Activated CD8-positive, alpha-beta memory T cell treated with anti-CD3 and anti-CD28 coated beads, Interleukin-2, amount 50 U/mL, for 1 hour (primary cell): ENCODE data around the gene ENSA.
"Not testable (repeated sequence)": the region's sequence is repeated elsewhere in the genome, so short reads cannot be mapped to it uniquely, and the experiment has no call there.

Experiments
- DNase-seq: peaks from one replicate; pipeline ENCODE4 v3.0.0-alpha.2; 2020; ENCODE audit errors: extremely low read depth

ENSA gene

DNA sequence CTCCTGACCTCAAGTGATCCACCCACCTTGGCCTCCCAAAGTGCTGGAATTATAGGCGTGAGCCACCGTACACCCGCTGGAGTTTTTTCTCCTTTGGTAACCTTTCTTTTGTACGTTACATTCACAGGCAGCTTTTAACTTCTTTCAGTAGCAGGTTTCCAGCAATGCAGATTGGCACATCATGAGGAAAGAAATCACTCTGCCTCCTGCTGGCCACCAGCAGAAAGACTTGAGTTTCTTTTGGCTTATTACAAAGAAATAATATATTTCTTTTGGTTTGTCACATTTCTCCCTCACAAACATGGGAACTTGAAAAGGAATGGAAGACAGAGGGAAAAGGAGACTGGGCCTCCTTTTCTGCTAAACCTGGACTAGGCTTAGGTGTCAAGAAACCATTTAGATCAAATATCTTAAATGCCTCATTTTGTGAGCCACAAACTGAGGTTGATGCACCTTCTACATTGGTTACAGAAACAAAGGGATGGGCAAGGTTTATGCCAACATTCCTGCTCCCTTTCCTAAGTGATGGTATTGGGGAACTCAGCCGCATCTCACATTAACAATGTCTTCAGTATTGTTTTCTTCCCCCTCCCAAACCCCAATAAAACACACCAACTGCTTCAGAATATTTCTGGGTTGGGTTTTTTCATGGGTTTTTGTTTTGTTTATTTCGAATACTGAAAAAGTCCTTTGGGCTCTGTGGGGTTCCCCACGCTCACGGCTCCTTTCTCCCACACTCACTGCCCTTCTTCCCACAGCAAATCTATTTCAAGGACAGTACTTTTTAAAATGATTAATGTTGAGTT is 7.7 kb downstream of the ENSA start:
- no peak for DNase-seq

DNA sequence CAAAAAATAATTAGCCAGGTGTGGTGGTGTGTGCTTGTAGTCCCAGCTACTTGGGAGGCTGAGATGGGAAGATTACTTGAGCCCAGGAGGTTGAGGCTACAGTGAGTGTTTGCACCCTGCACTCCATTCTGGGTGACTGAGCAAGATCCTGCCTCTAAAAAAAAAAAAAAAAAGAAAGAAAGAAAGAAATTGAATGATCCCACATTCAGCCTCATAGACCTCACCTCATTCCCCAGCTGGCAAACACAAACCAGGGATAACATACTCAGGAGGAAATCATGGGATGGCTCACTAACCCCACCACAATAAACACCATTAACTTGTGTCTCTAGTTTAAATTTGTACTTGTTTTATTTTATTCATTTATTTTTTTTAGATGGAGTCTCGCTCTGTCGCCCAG is 8.5 kb downstream of the ENSA start:
- no peak for DNase-seq

DNA sequence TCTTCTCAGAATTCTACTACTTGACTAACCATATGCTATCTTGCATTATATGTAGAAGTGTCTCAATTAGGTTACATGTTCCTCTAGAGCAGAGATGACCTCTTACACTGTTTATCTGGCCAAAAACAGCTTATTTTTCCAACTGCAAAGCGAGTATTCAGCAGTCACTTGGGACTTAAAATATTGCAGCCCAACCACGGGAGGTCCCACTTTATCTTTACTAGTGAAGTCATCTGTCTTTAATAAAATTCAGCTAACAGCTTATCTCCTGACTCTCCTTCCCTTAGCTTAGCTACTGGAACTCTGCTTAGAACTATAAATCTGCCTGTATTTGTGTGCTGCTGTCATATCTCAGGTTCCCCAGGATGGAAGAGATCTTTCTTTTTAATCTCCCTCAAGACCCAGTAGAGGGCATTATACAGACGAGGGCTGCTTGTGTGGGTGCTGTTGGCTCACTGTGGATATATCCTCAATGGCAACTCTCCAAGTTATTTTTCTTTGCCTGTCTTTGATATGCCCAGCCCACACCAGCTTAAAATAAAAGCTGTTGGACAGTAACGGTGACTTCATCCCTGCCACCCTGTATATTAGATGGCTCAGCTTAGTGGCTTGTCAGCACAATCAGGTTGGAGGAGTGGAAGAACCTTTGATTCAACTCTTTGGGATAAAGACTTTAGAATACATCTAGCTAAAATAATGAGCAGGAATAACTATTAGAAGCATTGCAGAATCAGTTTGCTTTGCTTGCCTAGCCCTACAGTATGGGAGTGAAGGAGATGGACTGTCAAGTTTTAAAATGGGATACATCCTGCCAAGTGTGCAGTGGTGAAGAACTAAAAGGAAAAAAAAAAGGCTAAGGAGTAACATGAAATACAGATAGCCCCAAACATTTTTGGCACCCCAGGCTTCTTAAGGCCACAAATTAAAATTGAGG is 9.6 kb downstream of the ENSA start:
- no peak for DNase-seq

DNA sequence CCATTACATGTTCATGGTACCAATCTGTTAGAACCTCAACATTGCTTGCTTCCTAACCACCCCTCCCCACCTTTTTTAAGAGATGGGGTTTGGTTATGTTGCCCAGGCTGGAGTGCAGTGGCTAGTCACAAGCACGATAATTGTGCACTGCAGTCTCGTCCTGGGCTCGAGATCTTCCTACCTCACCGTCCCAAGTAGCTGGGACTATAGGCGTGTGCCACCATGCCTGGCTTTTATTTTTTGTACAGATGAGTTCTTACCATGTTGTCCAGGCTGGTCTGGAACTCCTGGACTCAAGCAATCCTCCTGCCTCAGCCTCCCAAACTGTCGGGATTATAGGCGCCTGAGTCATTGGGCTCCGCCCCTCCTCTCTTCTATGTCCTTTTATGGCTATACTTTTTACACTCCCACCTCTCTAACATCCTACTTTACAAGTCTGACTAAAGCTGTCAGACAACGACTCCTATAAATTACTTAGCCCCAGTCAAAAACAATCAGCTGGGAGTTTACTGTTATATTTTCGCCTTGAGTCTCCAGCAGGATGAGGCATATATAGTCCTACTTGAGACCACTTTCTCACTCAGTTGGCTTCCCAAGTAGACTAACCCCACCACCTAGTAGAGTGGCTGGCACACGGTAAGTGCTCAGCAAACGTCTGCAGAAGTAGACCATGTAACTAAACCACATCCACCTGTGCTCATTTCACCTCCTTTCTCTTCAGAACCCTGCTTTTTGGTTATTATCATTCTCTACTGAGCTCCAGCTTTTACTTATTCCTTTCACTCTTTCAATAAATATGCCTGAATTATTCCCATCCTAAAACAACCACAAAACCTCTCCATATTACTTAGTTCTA is 13.8 kb downstream of the ENSA start:
- no peak for DNase-seq

DNA sequence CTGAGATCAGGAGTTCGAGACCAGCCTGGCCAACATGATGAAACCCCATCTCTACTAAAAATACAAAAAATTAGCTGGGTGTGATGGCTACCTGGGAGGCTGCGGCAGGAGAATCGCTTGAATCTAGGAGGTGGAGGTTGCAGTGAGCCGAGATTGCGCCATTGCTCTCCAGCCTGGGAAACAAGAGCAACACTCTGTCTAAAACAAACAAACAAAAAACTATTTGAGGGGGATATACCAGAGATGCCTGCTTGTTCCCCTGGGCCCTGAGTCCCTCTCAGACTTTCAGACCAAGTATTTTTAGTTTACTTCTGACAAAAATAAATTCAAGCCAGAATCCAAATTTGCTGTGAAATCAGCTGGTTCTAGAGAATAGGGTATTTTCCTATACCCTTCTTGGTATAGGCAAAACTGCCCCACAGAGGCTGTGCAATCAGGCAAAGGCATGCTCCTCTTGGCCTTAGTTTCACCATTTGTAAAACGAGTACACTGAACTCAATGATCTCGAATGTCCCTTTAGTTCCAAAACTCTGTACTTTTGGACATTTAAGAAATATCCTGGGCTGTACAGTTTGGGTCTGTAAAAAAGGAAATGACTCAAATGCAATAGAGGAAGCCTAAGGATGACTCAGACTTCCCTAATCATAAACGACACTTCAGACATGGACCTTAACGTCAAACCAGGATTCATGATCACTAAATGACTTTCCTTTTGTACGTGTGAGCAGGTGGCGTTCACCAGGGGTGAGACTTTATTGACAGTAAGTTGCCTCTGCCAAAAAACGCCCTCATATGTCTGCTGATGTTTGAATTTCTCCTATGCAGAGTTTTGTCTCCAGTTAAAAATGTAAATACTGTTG is 16.1 kb downstream of the ENSA start:
- DNase-seq = peak; percentile 53

DNA sequence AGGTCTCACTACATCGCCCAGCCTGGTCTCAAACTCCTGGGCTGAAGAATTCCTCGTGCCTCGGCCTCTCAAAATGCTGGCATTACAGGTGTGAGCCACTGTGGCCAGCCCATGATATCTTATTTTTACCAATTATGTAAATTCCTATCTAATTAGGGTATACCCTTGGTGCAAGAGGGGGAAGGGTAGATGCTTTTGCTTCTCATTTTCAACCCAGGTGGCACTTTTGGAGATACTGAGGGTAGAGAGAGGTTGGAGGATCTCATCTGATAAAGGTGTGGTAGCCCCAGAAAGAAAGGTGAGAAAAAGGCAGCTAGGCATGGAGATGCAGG is 17.4 kb downstream of the ENSA start:
- DNase-seq = no peak

DNA sequence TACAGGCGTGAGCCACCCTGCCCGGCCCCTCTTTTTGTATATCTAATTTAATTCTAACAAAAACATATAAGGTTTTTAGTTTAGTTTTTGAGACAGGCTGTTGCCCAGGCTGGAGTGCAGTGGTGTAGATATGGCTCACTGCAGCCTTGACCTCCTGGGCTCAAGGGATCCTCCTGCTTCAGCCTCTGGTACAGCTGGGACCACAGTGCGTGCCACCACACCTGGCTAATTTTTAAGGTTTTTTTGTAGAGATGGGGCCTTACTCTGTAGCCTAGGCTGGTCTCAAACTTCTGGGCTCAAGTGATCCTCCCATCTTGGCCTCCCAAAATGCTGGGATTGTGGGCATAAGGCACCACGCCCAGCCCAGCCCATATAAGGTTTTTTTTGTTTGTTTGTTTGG is 18.8 kb downstream of the ENSA start:
- DNase-seq = no peak

DNA sequence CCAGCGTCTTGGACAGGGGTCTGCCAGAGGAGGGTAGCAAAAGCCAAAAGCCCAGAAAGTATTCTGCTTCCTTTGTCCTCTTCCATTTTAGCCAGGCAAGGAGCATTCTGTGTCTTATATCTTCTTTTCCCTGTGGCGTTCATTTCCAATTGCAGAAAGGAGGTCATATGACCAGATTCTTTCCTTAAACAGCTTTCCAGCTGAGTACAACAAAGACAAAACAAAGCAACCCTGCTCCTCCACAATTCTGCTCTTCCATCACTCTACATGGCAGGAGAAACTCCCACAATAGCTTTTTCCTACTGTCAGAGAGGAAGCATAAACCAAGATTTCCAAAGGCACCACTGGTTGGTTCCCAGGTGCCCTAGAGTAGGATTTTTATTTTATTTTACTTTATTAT is 19.7 kb downstream of the ENSA start:
- no peak for DNase-seq

DNA sequence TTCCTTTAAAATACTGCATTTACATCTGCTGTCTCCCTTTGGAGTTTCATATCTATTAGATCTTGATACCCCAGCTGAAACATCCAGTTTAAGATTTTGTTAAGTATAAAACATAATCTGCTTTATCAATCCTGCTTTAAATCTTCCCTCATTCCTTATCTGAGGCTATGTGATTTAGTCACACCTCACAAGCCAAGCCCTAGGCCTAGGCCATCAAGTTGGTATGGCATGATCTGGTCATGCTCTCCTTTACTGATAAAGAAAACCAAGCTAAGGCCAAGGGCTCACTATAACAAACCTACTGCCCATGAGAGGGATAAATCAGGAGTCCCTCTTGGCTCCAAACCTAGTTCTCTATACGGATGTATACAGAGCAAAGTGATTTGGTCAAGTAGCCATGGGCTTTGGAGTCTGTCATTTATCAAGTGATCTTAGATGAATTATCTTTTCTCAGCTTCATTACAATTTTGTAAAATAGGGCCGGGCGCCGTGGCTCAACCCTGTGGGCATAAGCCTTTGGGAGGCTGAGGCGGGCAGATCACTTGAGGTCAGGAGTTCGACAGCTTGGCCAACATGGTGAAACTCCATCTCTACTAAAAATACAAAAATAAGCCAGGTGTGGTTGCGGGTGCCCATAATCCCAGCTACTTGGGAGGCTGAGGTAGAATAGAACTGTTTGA is 22.8 kb downstream of the ENSA start:
- no peak for DNase-seq

DNA sequence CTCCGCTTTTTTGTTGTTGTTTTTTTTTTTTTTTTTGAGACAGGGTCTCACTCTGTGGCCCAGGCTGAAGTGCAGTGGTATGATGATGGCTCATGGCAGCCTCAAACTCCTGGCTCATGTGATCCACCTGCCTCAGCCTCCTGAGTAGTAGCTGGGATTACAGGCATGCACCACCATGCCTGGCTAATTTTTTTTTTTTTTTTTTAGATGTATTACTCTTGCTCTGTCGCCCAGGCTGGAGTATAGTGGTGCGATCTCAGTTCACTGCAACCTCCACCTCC is 24.0 kb downstream of the ENSA start:
- not testable (repeated sequence) for DNase-seq

DNA sequence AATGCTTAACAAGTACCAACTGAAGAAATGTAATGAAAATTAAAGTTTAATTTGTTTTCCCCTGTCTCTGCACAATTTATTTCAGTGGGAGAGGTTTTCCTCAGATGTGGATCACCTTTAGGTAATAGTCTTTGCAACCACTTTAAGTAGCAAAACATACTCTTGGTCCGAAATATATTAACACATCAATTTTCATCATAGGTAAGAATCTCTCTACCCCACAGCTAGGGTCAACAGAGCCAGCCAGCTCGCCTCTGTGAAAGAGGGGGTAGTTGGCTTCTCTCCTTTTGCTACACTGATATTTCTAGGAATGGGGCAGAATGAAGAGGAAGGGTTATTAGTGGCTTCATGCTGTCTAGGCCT is 25.2 kb downstream of the ENSA start:
- DNase-seq = no peak

DNA sequence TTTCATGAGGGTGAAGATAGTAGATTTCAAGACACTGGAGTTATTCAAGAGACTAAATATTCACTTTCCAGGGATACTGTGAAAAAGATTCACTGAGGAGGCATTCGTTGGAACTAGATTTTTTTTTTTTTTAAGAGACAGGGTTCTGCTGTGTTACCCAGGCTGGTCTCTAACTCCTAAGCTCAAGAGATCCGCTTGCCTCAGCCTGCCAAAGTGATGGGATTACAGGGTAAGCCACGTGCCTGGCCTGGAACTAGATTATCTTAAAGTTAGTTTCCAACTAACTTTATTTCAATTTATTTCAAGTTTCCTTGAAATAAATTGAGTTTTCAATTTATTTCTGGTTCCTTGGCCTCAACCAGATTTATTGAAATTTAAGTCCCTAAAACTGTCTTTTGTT is 25.7 kb downstream of the ENSA start:
- no peak for DNase-seq

DNA sequence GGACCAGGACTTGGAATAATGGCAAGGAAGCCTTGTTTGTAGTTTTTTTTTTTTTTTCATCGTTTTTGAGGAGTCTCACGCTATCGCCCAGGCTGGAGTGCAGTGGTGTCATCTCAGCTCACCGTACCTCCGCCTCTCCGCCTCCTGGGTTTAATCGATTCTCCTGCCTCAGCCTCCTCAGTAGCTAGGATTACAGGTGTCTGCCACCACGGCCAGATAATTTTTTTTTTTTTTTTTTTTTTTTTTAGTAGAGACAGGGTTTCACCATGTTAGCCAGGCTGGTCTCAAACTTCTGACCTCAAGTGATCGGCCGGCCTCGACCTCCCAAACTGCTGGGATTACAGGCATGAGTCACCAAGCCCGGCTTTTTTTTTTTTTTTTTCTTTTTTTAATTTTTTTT is 27.0 kb downstream of the ENSA start:
- not testable (repeated sequence) for DNase-seq

DNA sequence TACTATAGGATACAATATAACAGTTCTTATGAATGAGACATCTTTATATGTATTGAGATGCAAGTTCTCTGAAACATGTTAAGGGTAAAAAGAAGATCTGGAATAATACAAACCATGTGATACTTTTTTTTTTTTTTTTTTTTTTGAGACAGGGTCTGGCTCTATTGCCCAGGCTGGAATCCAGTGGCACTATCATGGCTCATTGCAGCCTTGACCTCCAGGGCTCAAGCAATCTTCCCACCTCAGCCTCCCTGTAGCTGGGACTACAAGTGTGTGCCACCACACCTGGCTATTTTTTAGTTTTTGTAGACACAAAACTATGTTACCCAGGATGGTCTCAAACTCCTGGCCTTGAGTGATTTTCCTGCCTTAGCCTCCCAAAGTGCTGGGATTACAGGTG is 27.9 kb downstream of the ENSA start:
- no peak for DNase-seq

DNA sequence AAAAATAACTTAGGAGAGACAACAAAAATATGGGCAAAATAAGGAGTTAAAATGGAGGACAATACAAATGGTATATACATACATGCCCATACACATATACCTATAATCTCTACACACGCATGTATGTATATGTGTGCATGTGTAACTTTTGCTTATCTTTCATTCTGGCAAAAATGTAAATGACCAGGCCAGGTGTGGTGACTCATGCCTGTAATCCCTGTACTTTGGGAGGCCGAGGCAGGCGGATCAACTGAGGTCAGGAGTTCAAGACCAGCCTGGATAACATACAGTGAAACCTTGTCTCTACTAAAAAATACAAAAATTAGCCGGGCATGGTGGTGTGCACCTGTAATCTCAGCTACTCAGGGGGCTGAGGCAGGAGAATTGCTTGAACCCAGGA is 31.1 kb downstream of the ENSA start:
- DNase-seq = not testable (repeated sequence)

DNA sequence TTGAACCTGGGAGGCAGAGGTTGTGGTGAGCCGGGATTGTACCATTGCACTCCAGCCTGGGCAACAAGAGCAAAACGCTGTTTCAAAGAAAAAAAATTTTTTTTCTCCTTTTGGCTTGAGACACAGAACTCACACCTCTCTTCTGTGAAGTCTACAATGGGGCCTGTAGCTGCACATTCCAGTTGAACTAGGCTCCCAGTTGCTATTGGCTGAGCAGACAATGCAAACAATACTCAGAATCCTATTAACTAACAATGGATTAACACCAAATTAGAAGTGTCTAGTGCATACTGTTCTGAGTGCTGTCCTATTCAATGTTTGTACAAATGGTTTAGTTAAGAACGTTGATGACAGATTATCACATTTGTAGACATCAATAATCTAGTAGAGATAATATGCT is 32.4 kb downstream of the ENSA start:
- DNase-seq = no peak

DNA sequence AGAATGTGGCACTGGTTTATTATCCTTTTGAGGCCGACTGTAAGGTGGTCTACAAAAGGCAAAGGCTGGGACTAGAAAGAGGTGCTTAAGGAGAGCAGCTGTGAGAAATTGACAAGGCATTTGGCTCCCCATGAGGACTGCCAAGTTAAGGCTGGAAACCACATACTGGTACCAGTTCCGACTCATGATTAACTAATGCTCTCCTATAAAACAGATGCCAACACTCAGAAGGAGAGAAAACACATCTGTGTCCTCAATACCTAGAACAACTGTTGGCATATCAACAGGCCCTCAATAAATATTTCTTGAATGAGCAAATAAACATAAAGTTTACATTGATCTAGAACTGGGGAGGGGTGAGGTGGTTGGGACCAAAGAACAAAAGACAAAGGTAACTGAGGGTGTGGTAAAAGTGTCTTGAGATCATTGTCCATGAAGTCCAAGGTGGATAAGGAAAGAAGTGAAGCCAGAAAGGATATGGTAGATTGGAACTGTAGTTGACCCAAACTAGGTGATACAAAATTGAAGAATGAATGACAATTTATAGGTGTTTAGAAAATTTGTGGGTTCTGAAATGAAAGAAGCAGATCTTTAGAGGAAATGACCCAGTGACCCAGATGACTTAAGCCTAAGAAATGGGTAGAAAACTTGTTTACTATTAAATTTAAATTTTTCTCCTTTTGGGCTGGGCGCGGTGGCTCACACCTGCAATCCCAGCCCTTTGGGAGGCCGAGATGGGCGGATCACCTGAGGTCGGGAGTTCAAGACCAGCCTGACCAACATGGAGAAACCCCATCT is 33.1 kb downstream of the ENSA start:
- no peak for DNase-seq

DNA sequence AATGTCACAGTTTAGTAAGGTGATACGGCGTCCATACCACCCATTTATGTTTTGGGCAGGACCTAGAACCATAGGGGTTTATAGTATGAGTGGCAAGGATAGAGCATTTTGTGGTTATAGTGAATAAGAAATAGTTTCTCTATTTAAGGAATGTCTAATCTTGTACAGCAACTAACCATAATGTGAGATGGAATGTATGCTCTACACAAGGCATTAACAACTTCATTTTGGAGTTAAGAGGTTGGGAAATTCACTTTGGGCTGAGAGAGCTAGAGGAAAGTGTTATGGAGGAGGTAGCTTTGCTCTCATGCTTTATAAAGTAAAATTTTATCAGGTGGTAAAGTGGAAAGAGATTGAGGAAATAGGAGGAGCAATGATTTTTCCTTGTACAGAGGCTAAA is 47.0 kb downstream of the ENSA start:
- DNase-seq = no peak

DNA sequence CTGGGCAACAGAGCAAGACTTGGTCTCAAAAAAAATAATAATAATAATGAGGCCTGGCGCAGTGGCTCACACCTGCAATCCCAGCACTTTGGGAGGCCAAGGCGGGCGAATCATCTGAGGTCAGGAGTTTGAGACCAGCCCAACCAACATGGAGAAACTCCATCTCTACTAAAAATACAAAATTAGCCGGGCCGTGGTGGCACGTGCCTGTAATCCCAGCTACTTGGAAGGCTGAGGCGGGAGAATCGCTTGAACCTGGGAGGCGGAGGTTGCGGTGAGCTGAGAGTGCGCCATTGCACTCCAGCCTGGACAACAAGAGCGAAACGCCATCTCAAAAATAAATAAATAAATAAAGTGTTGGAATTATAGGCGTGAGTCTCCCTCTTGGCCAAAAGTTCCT is 47.5 kb downstream of the ENSA start:
- not testable (repeated sequence) for DNase-seq

DNA sequence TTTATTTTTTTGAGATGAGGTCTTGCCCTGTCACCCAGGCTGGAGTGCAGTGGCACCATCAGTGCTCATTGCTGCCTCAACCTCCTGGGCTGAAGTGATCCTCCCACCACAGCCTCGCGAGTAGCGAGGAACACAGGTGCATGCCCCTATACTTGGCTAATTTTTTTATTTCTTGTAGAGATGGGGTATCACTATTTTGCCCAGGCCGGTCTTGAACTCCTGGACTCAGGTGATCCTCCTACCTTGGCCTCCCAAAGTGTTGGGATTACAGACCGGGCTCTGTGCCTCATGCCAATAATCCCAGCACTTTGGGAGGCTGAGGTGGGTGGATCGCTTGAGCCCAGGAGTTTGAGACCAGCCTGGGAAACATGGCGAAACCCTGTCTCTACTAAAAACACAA is 48.0 kb downstream of the ENSA start:
- not testable (repeated sequence) for DNase-seq
